Parathyroid adenoma (tissue), 2 donors: Measurements from ENCODE around the gene B4GALT4.
"Not testable (repeated sequence)": the region's sequence is repeated elsewhere in the genome, so short reads cannot be mapped to it uniquely, and the experiment has no call there.

Source experiments
- H2AFZ ChIP-seq: fragments of 300-600 bp; sonication (generic); one replicate; pipeline ENCODE4 v1.7.0; 2017; ENCODE audit warnings: antibody characterized with exemption, mild to moderate bottlenecking
- H3K27ac ChIP-seq: fragments of 300-600 bp; sonication (generic); one replicate; pipeline ENCODE4 v1.7.0; 2017
- H3K27me3 ChIP-seq: fragments of 300-600 bp; sonication (generic); one replicate; pipeline ENCODE4 v1.7.0; 2017; ENCODE audit warnings: low read length; ENCODE audit not compliant: control insufficient read depth, insufficient read depth
- H3K36me3 ChIP-seq: fragments of 300-600 bp; sonication (generic); one replicate; pipeline ENCODE4 v1.7.0; 2017; ENCODE audit warnings: low read length; ENCODE audit not compliant: control insufficient read depth, insufficient read depth
- H3K4me1 ChIP-seq: fragments of 300-600 bp; sonication (generic); one replicate; pipeline ENCODE4 v1.7.0; 2017; ENCODE audit warnings: control low read depth
- H3K4me2 ChIP-seq: fragments of 300-600 bp; sonication (generic); one replicate; pipeline ENCODE4 v1.7.0; 2017; ENCODE audit warnings: low read length
- H3K4me3 ChIP-seq: fragments of 300-600 bp; sonication (generic); one replicate; pipeline ENCODE4 v1.7.0; 2017; ENCODE audit warnings: low read depth, low read length
- H3K79me2 ChIP-seq: fragments of 300-600 bp; sonication (generic); one replicate; pipeline ENCODE4 v1.7.0; 2017; ENCODE audit warnings: control low read depth
- H3K9ac ChIP-seq: fragments of 300-600 bp; sonication (generic); one replicate; pipeline ENCODE4 v1.7.0; 2017; ENCODE audit warnings: mild to moderate bottlenecking
- H3K9me3 ChIP-seq: fragments of 300-600 bp; sonication (generic); one replicate; pipeline ENCODE4 v1.7.0; 2017; ENCODE audit warnings: low read length; ENCODE audit not compliant: control insufficient read depth
- CTCF ChIP-seq: fragments of 300-600 bp; sonication (generic); IDR thresholded peaks from one replicate; pipeline ENCODE4 v1.7.0; 2017; ENCODE audit warnings: antibody characterized with exemption, mild to moderate bottlenecking
- donor health status: primary hyperparathyroidism.

B4GALT4 gene

GRCh38 chr3:119243712-119244111 lies 3.0 kb upstream of the B4GALT4 start:
- Histone ChIP-seq H3K27me3 (no peaks in the 10 kb centered on the region), H3K27ac (no peak overlapping the region), H3K36me3 (no peaks in the 10 kb centered on the region), H3K4me1 (no peaks in the 10 kb centered on the region), H3K4me3 (no peak overlapping the region), H3K4me2 (no peak overlapping the region), H2AFZ (no peak overlapping the region), H3K79me2 (no peaks in the 10 kb centered on the region), H3K9me3 (no peaks in the 10 kb centered on the region), H3K9ac (no peak overlapping the region)
- no peak for TF ChIP-seq CTCF

GRCh38 chr3:119243058-119243529 lies 2.4 kb upstream of the B4GALT4 start:
- not testable (repeated sequence) for H2AFZ ChIP-seq, H3K27me3 ChIP-seq, H3K36me3 ChIP-seq, H3K27ac ChIP-seq, H3K4me2 ChIP-seq, H3K4me1 ChIP-seq, H3K9me3 ChIP-seq, H3K79me2 ChIP-seq, H3K4me3 ChIP-seq, H3K9ac ChIP-seq

DNA sequence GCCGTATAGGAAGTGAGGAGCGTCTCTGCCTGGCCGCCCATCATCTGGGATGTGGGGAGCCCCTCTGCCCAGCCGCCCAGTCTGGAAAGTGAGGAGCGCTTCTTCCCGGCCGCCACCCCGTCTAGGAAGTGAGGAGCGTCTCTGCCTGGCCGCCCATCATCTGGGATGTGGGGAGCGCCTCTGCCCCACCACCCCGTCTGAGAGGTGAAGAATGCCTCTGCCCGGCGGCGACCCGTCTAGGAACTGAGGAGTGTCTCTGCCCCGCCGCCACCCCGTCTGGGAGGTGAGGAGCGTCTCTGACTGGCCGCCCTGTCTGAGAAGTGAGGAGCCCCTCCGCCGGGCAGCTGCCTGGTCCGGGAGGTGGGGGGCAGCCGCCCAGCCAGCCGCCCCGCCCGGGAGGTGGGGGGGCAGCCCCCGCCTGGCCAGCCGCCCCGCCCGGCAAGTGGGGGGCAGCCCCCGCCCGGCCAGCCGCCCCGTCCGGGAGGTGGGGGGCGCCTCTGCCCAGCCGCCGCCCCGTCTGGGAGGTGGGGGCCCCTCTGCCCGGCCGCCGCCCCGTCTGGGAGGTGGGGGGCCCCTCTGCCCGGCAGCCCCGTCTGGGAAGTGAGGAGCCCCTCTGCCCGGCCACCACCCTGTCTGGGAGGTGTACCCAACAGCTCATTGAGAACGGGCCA lies 1.8 kb upstream of the B4GALT4 start:
- not testable (repeated sequence) for H3K4me2 ChIP-seq, H3K4me1 ChIP-seq, H3K36me3 ChIP-seq, H3K79me2 ChIP-seq, H3K27me3 ChIP-seq, H3K4me3 ChIP-seq, H3K27ac ChIP-seq, H3K9ac ChIP-seq, H2AFZ ChIP-seq, H3K9me3 ChIP-seq

DNA sequence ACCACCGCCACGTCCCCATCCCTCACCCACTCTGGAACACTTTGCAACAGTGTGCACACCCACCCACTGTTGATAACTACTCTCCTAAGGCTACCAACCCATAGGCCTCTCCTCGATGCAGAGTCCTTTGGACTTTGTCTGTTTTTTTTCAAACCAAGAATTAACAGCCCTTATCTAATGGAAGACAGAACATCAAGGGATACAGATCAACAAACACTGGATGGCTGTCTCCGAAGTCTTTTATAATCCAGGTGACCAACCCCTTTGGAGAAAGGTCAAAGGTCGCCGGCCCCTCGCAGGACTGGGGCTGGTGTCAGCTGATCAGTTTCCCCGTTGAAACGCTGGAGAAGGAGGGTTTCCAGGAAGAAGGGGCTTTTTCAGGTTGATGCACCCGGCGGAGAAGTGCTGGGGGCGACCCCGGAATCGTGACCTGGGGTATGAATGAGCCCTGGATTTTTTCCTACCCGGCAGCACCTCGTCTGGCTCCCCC lies 532 bp downstream of the B4GALT4 start:
- H3K9ac ChIP-seq, result peak overlapping the region; percentile 39
- peak overlapping the region; percentile 64 for H3K4me2 ChIP-seq
- no peaks in the 10 kb centered on the region for H3K36me3 ChIP-seq

DNA sequence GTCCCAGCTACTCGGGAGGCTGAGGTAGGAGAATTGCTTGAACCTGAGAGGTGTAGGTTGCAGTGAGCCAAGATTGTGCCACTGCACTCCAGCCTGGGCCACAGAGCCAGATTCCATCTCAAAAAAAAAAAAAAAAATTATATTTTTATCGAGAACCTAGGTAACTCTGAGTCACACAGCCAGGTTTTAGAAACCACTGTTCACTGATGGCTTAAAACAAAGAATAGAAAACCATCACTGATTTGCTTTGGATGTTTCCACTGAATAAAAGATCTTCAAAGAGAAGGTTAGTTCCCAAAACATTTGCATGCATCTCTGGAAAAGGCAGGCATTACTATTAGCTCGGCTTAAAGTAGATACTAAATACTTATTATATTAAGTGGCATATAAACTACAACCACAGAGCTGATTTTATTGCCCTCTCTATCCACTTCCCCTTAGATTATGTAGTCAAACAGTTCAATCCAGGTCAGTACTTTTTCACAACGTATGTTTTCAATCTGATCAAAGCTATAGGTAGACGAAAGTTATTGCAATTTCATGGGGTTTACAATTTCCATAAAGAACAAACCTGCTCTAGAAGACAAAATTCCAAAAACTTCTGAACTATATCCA lies 1.4 kb downstream of the B4GALT4 start:
- H3K9me3 ChIP-seq, result no peaks in the 10 kb centered on the region
- peak overlapping the region; percentile 6 for H3K4me2 ChIP-seq
- H2AFZ ChIP-seq, result peak overlapping the region; percentile 22
- no peak for TF ChIP-seq CTCF
- H3K4me3 ChIP-seq, result no peak overlapping the region
- H3K4me1 ChIP-seq, result no peaks in the 10 kb centered on the region
- H3K36me3 ChIP-seq, result no peaks in the 10 kb centered on the region
- no peak overlapping the region for H3K9ac ChIP-seq
- H3K27ac ChIP-seq, result peak overlapping the region; percentile 79
- H3K27me3 ChIP-seq, result no peaks in the 10 kb centered on the region
- no peaks in the 10 kb centered on the region for H3K79me2 ChIP-seq

More for the DNA sequence above, 532 bp downstream of the B4GALT4 start:
- no peaks in the 10 kb centered on the region for H3K4me1 ChIP-seq
- H3K4me3 ChIP-seq, result peak overlapping the region; percentile 58
- no peaks in the 10 kb centered on the region for H3K79me2 ChIP-seq
- peak overlapping the region; percentile 79 for H3K27ac ChIP-seq
- no peaks in the 10 kb centered on the region for H3K9me3 ChIP-seq
- no peaks in the 10 kb centered on the region for H3K27me3 ChIP-seq
- H2AFZ ChIP-seq, result peak overlapping the region; percentile 87
- no peak for TF ChIP-seq CTCF
